ENCODE measurements around the gene CYBC1.

The CYBC1 gene

GRCh38 chr17:82436601-82437324 lies 13.8 kb downstream of the CYBC1 start:
- Histone ChIP-seq H3K9ac (ENCODE audit: low read depth, low read length) (no peak overlapping the region), H3K9me3 (ENCODE audit: control insufficient read depth, insufficient read depth, low read length) (no peaks in the 10 kb centered on the region), H3K4me3 (ENCODE audit: low read depth, low read length) (no peak overlapping the region), H3K27me3 (ENCODE audit: control insufficient read depth, insufficient read depth, low read length) (no peaks in the 10 kb centered on the region), H3K4me1 (ENCODE audit: control insufficient read depth, insufficient read depth, low read length) (no peaks in the 10 kb centered on the region), H3K36me3 (ENCODE audit: control insufficient read depth, insufficient read depth, low read length) (peaks cover 2% of the 10 kb centered on the region)

DNA sequence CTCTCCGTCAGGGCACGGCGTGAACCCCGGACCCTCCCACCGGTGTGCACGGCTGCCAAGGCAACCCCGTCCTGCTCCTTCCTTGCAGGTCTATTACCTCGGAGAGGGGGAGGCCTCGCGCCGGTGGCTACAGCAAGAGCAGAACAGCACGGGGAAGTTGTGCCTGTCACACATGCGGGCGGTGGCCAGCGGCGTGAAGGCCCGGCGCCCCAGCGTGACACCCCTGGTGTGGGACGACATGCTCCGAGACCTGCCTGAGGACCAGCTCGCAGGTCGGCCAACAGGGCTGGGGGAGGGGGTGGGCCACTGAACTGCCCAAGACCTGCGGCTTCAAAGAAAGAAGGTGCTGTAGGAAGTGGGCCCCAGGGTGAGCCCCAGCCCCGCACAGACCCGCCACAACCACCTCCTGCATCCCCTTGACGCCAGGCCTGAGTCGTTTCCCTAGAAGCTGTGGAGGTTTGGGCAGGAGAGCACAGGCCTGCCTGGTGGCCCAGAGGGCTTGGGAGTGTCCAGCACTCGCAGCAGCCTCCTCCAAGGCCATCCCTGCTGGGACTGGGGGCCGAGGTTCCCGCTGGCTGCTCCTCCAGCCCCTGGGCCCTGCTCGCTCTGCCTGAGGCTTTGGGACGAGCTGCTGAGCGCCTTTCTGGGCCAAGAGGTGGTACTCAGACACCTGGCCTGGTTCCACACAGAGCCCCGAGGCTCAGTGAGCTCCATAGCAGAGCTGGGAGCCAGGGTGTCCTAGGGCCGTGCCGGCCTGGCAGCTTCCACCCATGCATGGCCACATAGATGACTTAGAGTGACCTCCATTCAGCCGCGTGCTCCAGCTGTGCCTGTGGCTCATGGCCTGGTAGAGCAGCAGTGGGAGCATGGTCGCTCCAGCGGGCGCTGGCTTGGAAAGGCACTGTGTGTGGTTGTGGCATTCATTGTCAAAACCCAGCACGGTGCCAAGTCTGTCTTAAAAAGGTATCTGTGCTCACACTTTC lies 14.7 kb downstream of the CYBC1 start:
- no peak overlapping the region for H3K4me3 ChIP-seq (ENCODE audit: low read depth, low read length)
- H3K36me3 ChIP-seq (ENCODE audit: control insufficient read depth, insufficient read depth, low read length) = peaks cover 2% of the 10 kb centered on the region
- no peaks in the 10 kb centered on the region for H3K9me3 ChIP-seq (ENCODE audit: control insufficient read depth, insufficient read depth, low read length)
- H3K27me3 ChIP-seq (ENCODE audit: control insufficient read depth, insufficient read depth, low read length) = no peaks in the 10 kb centered on the region
- no peak overlapping the region for H3K9ac ChIP-seq (ENCODE audit: low read depth, low read length)
- no peaks in the 10 kb centered on the region for H3K4me1 ChIP-seq (ENCODE audit: control insufficient read depth, insufficient read depth, low read length)

DNA sequence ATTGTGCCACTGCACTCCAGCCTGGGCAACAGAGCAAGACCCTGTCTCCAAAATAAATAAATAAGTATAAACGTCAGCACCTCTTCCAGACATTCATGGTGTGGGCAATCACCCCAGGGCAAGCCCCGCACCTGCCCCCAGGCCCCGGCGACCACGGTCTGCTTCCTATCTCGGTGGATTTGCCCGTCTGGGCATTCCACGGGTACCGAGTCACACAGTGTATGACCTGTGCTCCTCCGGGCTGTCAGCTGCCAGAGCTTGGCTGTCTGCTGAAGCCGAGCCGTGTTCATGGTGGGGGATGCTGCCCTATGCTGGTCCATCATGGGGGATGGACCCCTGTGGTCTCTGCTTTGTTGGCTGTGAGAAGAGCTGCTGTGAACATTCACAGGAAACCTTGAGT lies 15.4 kb downstream of the CYBC1 start:
- Histone ChIP-seq H3K4me1 (ENCODE audit: control insufficient read depth, insufficient read depth, low read length) (no peaks in the 10 kb centered on the region), H3K36me3 (ENCODE audit: control insufficient read depth, insufficient read depth, low read length) (peaks cover 2% of the 10 kb centered on the region), H3K4me3 (ENCODE audit: low read depth, low read length) (no peak overlapping the region), H3K9ac (ENCODE audit: low read depth, low read length) (no peak overlapping the region), H3K9me3 (ENCODE audit: control insufficient read depth, insufficient read depth, low read length) (no peaks in the 10 kb centered on the region), H3K27me3 (ENCODE audit: control insufficient read depth, insufficient read depth, low read length) (no peaks in the 10 kb centered on the region)

- Histone ChIP-seq H3K9me3 (ENCODE audit: control insufficient read depth, insufficient read depth, low read length) (no peaks in the 10 kb centered on the region), H3K4me1 (ENCODE audit: control insufficient read depth, insufficient read depth, low read length) (no peaks in the 10 kb centered on the region), H3K27me3 (ENCODE audit: control insufficient read depth, insufficient read depth, low read length) (no peaks in the 10 kb centered on the region), H3K36me3 (ENCODE audit: control insufficient read depth, insufficient read depth, low read length) (peaks cover 2% of the 10 kb centered on the region), H3K9ac (ENCODE audit: low read depth, low read length) (no peak overlapping the region), H3K4me3 (ENCODE audit: low read depth, low read length) (no peak overlapping the region)
Observed at GRCh38 chr17:82434216-82434565, 16.4 kb downstream of the CYBC1 start.

GRCh38 chr17:82433560-82434215 lies 16.9 kb downstream of the CYBC1 start:
- Histone ChIP-seq H3K36me3 (ENCODE audit: control insufficient read depth, insufficient read depth, low read length) (peaks cover 2% of the 10 kb centered on the region), H3K4me3 (ENCODE audit: low read depth, low read length) (no peak overlapping the region), H3K9me3 (ENCODE audit: control insufficient read depth, insufficient read depth, low read length) (no peaks in the 10 kb centered on the region), H3K27me3 (ENCODE audit: control insufficient read depth, insufficient read depth, low read length) (no peaks in the 10 kb centered on the region), H3K4me1 (ENCODE audit: control insufficient read depth, insufficient read depth, low read length) (no peaks in the 10 kb centered on the region), H3K9ac (ENCODE audit: low read depth, low read length) (no peak overlapping the region)

DNA sequence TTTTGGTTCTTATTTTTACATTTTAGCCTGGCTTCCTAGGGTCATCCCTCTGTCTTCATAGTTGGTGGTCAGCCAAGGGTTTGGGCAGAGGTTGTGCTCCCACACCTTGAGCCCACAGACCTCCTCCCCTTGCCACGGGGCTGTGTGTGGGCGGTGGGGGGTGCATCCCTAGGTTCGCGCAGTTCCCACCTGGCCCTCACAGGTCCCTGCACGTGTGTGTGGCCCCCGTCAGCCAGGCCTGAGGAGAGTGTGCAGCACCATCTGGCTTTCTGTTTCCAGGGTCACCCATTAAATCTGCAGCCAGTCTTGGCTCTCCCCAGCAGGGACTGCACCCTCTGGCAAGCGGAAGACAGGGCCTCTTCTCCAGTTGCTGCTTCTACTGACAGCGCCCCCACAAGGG lies 18.5 kb downstream of the CYBC1 start:
- no peaks in the 10 kb centered on the region for H3K27me3 ChIP-seq (ENCODE audit: control insufficient read depth, insufficient read depth, low read length)
- H3K36me3 ChIP-seq (ENCODE audit: control insufficient read depth, insufficient read depth, low read length) = peaks cover 2% of the 10 kb centered on the region
- H3K9ac ChIP-seq (ENCODE audit: low read depth, low read length) = no peak overlapping the region
- no peak overlapping the region for H3K4me3 ChIP-seq (ENCODE audit: low read depth, low read length)
- H3K9me3 ChIP-seq (ENCODE audit: control insufficient read depth, insufficient read depth, low read length) = no peaks in the 10 kb centered on the region
- no peaks in the 10 kb centered on the region for H3K4me1 ChIP-seq (ENCODE audit: control insufficient read depth, insufficient read depth, low read length)

GRCh38 chr17:82429824-82430223 lies 20.7 kb downstream of the CYBC1 start:
- no peaks in the 10 kb centered on the region for H3K4me1 ChIP-seq (ENCODE audit: control insufficient read depth, insufficient read depth, low read length)
- no peak overlapping the region for H3K4me3 ChIP-seq (ENCODE audit: low read depth, low read length)
- H3K9ac ChIP-seq (ENCODE audit: low read depth, low read length) = no peak overlapping the region
- H3K36me3 ChIP-seq (ENCODE audit: control insufficient read depth, insufficient read depth, low read length) = no peaks in the 10 kb centered on the region
- no peaks in the 10 kb centered on the region for H3K9me3 ChIP-seq (ENCODE audit: control insufficient read depth, insufficient read depth, low read length)
- no peaks in the 10 kb centered on the region for H3K27me3 ChIP-seq (ENCODE audit: control insufficient read depth, insufficient read depth, low read length)

DNA sequence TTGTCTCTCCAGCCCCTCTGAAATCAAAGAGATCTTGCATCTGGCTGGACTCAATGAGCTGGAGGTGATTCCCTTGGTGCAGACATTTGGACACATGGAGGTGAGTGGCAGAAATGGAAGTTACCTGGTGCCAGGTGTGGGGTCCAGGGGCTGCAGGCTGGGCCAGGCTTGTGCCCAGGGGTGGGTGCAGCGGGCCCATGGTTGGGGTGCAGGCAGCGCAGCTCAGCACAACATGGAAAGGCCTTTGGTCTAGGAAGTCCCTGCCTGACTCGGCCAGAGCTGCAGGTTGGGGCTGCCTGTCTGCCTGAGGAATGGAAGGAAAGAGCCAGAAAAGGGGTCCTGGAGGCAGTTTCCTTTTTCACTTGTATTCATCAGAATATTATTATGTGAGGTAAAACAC lies 22.0 kb downstream of the CYBC1 start:
- no peaks in the 10 kb centered on the region for H3K9me3 ChIP-seq (ENCODE audit: control insufficient read depth, insufficient read depth, low read length)
- no peak overlapping the region for H3K9ac ChIP-seq (ENCODE audit: low read depth, low read length)
- no peaks in the 10 kb centered on the region for H3K36me3 ChIP-seq (ENCODE audit: control insufficient read depth, insufficient read depth, low read length)
- no peaks in the 10 kb centered on the region for H3K27me3 ChIP-seq (ENCODE audit: control insufficient read depth, insufficient read depth, low read length)
- H3K4me3 ChIP-seq (ENCODE audit: low read depth, low read length) = no peak overlapping the region
- H3K4me1 ChIP-seq (ENCODE audit: control insufficient read depth, insufficient read depth, low read length) = no peaks in the 10 kb centered on the region

GRCh38 chr17:82424863-82425159 lies 25.7 kb downstream of the CYBC1 start:
- Histone ChIP-seq H3K9ac (ENCODE audit: low read depth, low read length) (no peak overlapping the region), H3K27me3 (ENCODE audit: control insufficient read depth, insufficient read depth, low read length) (no peaks in the 10 kb centered on the region), H3K36me3 (ENCODE audit: control insufficient read depth, insufficient read depth, low read length) (peaks cover 3% of the 10 kb centered on the region), H3K4me1 (ENCODE audit: control insufficient read depth, insufficient read depth, low read length) (no peaks in the 10 kb centered on the region), H3K4me3 (ENCODE audit: low read depth, low read length) (no peak overlapping the region), H3K9me3 (ENCODE audit: control insufficient read depth, insufficient read depth, low read length) (no peaks in the 10 kb centered on the region)

DNA sequence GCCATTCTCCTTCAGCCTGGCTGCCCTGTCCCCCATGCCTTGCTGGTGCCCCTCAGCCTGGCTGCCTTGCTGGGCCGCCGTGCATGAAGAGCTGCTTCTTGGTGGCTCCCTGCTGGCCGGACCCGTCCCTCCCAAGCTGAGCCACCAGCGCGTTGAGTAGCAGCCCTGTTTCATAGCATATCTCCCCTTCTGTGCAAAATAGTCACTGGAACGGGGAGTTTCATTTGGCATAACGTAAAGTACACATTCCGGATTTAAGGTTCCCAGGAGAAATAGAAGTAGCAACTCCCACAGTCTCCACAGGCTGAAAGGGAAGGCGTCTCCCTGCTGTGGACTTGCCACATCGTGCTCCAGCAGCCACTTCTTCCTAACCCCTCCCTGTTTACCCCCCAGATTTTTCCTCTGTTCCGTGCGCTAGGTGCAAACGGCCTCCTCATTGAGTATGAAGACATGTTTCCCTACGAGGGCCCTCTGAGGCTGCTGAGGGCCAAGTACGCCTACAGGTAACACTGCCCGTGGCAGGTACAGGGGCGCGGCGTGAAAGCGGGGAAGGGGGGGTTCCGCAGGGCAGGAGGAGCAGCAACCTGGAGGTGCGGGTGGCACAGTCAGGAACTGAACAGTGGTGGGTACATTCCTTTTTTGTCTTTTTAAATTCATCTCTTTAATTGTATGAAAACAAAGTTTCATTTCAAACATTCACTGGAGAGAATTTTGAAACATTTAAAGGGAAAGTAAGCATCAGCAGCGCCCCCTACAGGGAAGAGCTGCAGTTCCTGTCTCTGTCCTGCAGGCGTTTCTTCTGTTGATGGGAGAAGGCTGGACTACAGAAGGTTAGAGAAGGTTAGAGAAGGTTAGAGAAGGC lies 26.3 kb downstream of the CYBC1 start:
- H3K9ac ChIP-seq (ENCODE audit: low read depth, low read length) = no peak overlapping the region
- H3K36me3 ChIP-seq (ENCODE audit: control insufficient read depth, insufficient read depth, low read length) = peaks cover 3% of the 10 kb centered on the region
- no peaks in the 10 kb centered on the region for H3K4me1 ChIP-seq (ENCODE audit: control insufficient read depth, insufficient read depth, low read length)
- H3K27me3 ChIP-seq (ENCODE audit: control insufficient read depth, insufficient read depth, low read length) = no peaks in the 10 kb centered on the region
- no peak overlapping the region for H3K4me3 ChIP-seq (ENCODE audit: low read depth, low read length)
- no peaks in the 10 kb centered on the region for H3K9me3 ChIP-seq (ENCODE audit: control insufficient read depth, insufficient read depth, low read length)

DNA sequence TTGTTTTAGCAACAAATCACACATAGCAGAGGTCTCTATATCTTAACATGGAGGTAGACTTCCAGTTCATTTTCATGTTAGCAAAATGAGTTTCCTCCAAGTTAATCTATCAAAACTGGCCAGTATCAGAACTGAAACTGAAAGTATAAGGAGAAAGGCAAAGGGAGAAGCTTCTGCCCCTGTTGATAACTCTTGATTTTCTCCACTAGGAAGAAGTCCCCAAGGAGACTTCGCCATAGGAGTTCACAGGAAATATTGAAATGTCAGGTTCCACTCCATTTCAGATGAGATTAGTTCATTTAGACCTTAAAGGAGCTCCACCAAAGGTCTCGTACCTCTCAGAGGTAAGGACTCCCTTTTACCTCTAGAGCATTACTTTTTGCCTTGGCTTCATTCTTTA lies 31.0 kb downstream of the CYBC1 start:
- H3K9ac ChIP-seq (ENCODE audit: low read depth, low read length) = no peak overlapping the region
- H3K4me1 ChIP-seq (ENCODE audit: control insufficient read depth, insufficient read depth, low read length) = no peaks in the 10 kb centered on the region
- H3K9me3 ChIP-seq (ENCODE audit: control insufficient read depth, insufficient read depth, low read length) = no peaks in the 10 kb centered on the region
- no peaks in the 10 kb centered on the region for H3K27me3 ChIP-seq (ENCODE audit: control insufficient read depth, insufficient read depth, low read length)
- H3K36me3 ChIP-seq (ENCODE audit: control insufficient read depth, insufficient read depth, low read length) = peaks cover 3% of the 10 kb centered on the region
- no peak overlapping the region for H3K4me3 ChIP-seq (ENCODE audit: low read depth, low read length)
